AG04450 (cell line): ENCODE data around the gene EWSR1. TPM values are rescaled to one million over a fixed set of nuclear protein-coding genes. Genes with fewer than 3 reads are reported as not detected.

Experiments
- CTCF ChIA-PET: fragments of 300-600, 350-600 bp; formaldehyde crosslinking; extraction: SDS; loops from one replicate; lab custom pipeline; 2022; ENCODE audit warnings: antibody characterized with exemption, inconsistent platforms; lab: Charles Lee
- POLR2A ChIA-PET: fragments of 350-600 bp; formaldehyde crosslinking; extraction: SDS; loops from one replicate; lab custom pipeline; 2021; ENCODE audit warnings: antibody characterized with exemption, inconsistent platforms; lab: Yijun Ruan, JAX
- DNase-seq: peaks from one replicate; pipeline ENCODE4 v3.0.0-alpha.2; 2011; ENCODE audit warnings: low read depth, low spot score
- H3K27ac ChIP-seq: one replicate; pipeline ENCODE4 v1.5.1; 2012; ENCODE audit warnings: low read depth, low read length, control low read depth
- H3K27me3 ChIP-seq: one replicate; pipeline ENCODE4 v1.6.0; 2012; ENCODE audit warnings: low read length; ENCODE audit not compliant: control insufficient read depth, insufficient read depth
- H3K4me3 ChIP-seq: 2 replicates; pipeline ENCODE4 v1.5.1; 2011; ENCODE audit warnings: mild to moderate bottlenecking, low read depth, low read length, control low read depth
- H3K9me3 ChIP-seq: 2 replicates; pipeline ENCODE4 v1.5.1; 2012; ENCODE audit warnings: low read length; ENCODE audit not compliant: control insufficient read depth, insufficient read depth
- polyA plus RNA-seq: library from polyadenylated mRNA; depleted of rRNA; stranded (reverse); fragments of >200 nt; gene quantifications from 2 replicates; pipeline ENCODE4 v1.2.3, GENCODE V29; 2011
- TF ChIP-seq, protein P1 (sequence below): IDR thresholded peaks from 2 replicates; pipeline ENCODE4 v1.5.1; 2011; ENCODE audit warnings: low read depth, low read length, control low read depth, inconsistent platforms

Gene EWSR1
- polyA plus RNA-seq, 1 experiment = 146 TPM

DNA sequence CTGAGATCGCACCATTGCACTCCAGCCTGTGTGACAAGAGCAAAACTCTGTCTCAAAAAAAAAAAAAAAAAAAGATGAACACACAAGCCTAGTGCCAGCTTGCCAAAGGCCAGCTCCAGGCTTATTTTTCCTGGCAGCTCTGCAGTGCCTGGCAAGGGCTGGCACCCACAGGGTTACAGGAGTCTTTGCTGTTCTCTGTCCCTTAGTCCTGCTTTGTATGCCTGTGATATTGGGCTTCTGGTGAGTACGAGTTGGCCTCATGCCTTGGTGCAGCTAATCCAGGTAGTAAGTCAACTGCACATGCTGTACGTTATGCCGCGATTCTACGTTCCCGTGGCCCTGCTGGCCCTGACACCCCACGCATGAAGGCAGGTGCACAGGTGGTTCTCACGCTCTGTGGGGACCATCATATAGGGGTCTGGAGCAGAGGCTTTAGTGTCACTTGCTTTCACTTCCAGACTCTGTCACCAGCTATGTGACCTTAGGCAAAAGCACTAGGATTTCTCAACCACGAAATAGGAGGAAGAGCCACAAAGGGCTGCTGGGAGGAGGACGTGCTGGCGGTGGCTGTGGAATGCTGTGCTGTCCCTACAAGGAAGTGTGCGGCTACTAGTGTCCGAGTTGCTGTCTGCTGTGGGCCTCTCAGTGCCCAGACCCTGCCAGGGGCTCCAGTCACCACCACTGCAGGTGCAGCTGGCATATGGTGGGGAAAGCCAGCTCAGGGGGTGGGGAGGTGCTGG lies 68.9 kb downstream of the EWSR1 start:
- no peaks in the 10 kb centered on the region for H3K9me3 ChIP-seq
- no peak overlapping the region for H3K4me3 ChIP-seq
- POLR2A ChIA-PET = no interaction called here
- CTCF ChIA-PET = no interaction called here
- H3K27ac ChIP-seq = no peak overlapping the region
- TF ChIP-seq, protein P1, sequence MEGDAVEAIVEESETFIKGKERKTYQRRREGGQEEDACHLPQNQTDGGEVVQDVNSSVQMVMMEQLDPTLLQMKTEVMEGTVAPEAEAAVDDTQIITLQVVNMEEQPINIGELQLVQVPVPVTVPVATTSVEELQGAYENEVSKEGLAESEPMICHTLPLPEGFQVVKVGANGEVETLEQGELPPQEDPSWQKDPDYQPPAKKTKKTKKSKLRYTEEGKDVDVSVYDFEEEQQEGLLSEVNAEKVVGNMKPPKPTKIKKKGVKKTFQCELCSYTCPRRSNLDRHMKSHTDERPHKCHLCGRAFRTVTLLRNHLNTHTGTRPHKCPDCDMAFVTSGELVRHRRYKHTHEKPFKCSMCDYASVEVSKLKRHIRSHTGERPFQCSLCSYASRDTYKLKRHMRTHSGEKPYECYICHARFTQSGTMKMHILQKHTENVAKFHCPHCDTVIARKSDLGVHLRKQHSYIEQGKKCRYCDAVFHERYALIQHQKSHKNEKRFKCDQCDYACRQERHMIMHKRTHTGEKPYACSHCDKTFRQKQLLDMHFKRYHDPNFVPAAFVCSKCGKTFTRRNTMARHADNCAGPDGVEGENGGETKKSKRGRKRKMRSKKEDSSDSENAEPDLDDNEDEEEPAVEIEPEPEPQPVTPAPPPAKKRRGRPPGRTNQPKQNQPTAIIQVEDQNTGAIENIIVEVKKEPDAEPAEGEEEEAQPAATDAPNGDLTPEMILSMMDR = no peak
- no peak for DNase-seq
- H3K27me3 ChIP-seq = no peaks in the 10 kb centered on the region

DNA sequence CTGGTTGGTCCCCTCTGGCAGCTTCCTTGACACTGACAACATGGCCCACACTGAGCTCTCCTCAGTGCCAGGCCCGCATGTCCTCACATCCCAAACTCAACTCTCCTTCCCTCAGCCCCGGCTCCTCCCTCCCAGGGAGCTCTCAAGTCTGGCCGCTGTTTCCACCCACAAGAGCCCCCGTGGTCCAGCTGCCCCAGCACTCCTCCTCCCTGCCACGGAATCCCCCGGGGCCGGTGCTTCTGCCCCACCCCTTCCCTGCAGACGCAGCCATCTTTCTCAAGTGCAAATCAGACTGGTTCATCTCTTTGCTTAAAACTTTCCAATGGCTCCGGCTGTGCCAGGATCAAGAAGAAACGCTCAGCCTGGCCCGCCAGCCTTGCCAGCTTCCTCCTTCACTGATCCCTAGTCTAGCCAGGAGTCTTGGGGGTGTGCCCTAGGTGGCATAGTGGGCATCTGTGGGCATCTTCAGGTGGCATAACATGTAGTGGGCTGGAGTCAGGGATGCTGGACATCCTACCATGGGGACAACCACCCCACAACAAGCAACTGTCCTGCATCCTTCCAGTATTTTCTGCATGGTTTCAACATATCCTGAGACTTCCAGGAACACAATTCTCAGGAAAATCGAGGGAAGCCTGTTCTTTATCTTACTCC lies 69.7 kb downstream of the EWSR1 start:
- Histone ChIP-seq H3K9me3 (no peaks in the 10 kb centered on the region), H3K4me3 (no peak overlapping the region), H3K27me3 (no peaks in the 10 kb centered on the region), H3K27ac (no peak overlapping the region)
- TF ChIP-seq, protein P1 = no peak
- CTCF ChIA-PET = no interaction called here
- POLR2A ChIA-PET = interaction anchor here (0.6 kb wide), 1 partner anchor 14 kb away, joined by 6 read pairs; no protein-coding TSS in a partner anchor
- DNase-seq = no peak

DNA sequence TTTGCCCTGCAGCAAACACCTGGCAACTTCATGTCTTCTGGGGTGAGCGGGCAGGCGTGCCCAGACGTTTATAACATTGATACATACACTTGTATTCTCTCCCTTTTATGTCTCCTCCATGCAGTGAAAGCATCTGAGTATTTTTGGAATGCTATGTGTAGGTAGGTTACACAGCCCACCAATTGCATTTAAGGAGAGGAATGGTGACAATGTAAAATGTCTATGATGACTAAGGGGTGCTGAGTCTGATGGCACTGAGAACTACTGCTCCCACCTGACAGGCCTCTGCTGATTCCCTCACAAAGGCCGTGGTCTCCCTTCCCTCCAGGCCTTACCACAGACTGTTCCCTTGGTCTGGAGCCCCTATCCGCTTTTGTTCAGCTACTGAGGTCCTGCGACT lies 70.3 kb downstream of the EWSR1 start:
- CTCF ChIA-PET = no interaction called here

DNA sequence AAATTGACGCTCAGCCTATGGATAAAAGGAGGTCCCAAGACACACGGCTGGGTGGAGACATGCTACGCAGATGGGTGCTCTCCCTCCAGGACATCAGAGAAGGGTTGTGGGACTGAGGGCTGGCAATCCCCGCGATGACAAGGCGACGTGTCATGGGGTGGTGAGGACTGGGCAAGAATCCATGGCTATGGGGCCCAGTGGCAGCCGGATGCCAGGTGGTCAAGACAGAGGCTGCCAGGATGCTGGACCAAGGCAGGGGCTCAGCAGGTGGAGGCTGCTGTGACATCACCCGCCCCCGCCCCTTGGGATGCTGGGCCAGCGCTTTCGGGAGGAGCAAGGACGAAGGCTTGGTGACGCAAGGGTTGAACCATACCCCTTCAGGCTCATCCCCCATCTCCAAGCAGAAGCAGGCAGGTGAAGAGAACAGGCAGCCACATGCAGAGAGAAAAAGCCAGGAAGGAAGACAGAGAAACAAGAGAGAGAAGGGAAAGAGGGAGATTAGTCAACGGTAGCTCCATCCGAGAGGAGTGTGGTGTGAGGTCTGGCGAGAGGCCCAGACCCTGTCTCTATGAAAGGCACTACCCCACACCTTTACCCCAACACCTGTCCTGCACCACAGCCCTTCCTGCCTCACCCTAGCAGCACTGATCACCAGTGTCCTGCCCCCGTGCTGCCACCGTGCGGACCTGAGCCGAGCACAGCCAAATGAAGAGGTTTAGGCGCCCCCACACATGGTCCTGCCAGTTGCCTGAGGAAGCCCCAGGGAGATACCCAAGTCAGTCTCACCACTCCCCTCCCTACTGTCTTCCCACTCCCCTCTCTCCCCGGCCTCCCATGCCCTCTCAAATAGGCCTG lies 71.5 kb downstream of the EWSR1 start:
- DNase-seq = no peak
- ChIA-PET POLR2A (no interaction called here), CTCF (no interaction called here)
- TF ChIP-seq, protein P1 = no peak
- no peaks in the 10 kb centered on the region for H3K27me3 ChIP-seq
- H3K4me3 ChIP-seq = no peak overlapping the region
- H3K27ac ChIP-seq = no peak overlapping the region
- no peaks in the 10 kb centered on the region for H3K9me3 ChIP-seq

More for the DNA sequence above, 70.3 kb downstream of the EWSR1 start:
- Histone ChIP-seq H3K4me3 (no peak overlapping the region), H3K9me3 (no peaks in the 10 kb centered on the region), H3K27me3 (no peaks in the 10 kb centered on the region), H3K27ac (no peak overlapping the region)
- POLR2A ChIA-PET = no interaction called here
- no peak for DNase-seq
- TF ChIP-seq, protein P1 = no peak
